ENCODE results near the gene SLC24A4.

Gene SLC24A4

DNA sequence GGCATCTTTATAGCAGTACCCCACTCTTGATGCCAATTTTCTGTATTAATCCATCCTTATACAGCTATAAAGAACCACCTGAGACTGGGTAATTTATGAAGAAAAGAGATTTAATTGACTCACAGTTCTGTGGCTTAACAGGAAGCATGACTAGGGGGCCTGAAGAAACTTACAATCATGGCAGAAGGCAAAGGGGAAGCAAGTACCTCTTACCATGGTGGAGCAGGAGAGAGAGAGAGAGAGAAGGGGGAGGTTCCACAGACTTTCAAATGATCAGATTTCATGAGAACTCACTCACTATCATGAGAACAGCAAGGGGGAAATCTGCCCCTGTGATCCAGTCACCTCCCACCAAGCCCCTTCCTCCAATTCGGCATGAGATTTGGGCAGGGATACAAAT, 84.4 kb downstream of the SLC24A4 start:
- no peak for DNase-seq

DNA sequence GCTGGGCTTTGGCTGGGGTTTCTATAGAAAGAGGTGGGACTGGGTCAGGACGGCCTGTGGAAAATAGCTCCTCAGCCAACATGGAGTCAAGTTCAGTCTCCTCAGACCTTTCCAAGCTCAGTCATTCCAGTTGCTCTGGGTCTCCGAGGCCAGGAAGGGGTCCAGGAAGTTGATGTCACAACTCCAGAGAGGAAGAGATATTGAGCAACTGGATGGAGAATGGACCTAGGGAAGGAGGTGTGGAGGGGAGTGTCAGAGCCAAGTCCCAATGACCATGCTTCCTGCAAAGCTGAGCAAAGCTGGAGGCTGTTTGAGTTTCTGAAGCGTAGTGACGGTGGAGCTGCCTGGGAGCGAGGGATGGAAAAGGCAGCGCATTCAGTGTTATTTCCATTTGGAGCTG, 86.1 kb downstream of the SLC24A4 start:
- DNase-seq, result peak; percentile 27

DNA sequence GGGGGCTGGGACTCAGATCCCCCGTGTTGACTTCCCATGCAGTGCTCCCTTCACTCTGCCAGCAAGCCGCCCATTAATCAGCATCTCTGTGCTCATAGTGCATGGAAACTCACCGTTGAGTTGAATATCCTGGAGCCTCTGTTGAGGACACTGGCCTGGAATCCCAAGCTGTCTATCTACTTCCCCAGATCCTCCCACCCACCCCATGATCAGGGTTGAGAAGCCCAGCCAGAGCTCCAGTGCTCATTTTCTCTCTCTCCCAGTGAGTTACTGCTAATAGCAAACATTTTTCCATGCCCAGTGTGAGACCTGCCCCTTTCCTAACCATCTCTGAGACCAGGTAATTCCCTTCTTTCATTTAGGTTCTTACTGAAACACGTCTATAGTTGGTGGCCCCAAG, 88.2 kb downstream of the SLC24A4 start:
- DNase-seq, result no peak

DNA sequence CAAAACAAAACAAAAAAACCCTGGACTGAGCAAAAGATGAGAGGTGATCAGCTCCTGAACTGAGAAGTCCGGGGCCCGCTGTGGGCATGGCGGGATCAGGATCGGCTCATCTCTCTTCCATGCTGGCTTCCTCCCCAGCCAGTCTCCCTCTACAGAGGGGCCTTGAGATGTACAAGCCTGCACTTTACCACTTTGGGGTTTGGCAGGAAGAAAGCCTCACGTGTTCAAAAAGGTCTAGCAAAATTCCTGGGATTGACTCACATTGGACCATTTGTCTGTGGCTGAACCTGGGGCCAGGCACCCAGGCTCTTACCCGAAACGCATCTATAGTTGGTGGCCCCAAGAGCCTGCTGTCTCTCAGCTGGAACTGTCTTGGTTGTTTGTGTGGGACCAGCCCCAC, 89.0 kb downstream of the SLC24A4 start:
- no peak for DNase-seq

DNA sequence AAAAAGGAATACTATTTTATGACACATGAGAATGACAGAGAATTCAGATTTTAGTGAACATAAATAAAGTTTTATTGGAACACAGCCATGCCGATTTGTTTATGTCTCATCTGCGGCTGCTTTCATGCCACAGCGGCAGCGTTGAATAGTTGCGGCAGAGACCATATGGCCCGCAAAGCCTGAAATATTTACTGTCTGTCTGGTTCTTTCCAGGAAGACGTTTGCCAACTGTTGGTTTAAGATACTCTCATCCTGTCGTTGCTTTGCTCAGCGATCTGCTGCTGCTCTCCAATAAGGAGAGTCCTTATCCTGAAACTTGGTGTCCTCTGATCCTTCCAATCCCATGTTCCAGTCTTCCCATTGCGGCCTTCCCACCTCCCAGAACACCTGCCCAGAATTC, 89.9 kb downstream of the SLC24A4 start:
- peak; percentile 65 for DNase-seq

DNA sequence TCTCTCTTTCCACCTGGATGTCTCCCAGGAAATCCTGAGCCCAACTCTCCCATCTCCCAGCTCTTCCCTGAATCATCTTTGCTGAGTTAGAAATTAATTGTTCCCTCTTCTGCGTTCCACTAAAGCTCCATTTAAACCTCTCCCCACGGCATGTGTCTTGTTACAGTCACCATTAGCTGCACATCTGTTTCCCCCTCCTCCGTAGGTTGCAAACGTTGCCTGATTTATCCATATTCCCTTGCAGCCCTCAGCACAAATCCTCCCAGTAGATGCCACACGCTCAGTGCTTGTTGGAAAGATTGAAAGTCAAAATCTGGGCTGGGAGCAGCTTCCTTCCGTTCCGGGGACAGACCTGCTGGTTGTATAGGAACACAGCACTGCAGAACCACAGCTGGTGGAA, 90.4 kb downstream of the SLC24A4 start:
- no peak for DNase-seq

DNA sequence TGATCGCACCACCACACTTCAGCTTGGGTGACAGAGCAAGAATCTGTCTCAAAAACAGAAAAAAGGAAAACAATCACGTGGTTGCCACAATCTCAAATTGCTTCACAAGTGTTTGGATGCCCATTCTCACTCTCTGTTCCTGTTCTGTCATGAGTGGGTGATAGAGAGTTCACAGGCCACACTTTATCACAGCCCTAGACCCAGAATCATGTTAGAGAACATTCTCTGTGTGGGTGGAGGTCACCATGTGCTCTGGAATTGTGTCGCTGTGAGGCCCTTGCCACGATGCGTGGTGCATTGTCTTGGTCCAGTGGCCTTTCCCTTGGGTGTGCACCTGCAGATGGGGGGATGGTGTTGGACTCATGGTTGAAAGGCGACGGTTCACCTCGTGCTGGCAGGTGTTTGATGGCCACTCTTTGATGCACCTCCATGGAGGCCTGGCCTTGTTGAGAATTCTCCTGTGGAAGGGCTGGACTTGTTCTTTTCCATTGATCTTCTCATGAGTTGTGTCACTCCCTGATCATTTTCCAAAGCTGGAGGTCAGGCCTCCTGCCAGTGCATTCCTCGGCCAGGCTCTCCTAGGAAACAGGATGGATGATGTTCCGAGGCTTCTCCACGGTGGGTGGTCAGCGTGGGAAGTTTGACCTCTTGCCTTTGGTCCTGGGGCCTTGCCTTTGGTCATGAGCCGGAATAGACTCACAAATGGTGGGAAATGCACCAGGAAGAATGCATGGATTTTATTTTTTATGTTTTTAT, 91.9 kb downstream of the SLC24A4 start:
- DNase-seq, result no peak

DNA sequence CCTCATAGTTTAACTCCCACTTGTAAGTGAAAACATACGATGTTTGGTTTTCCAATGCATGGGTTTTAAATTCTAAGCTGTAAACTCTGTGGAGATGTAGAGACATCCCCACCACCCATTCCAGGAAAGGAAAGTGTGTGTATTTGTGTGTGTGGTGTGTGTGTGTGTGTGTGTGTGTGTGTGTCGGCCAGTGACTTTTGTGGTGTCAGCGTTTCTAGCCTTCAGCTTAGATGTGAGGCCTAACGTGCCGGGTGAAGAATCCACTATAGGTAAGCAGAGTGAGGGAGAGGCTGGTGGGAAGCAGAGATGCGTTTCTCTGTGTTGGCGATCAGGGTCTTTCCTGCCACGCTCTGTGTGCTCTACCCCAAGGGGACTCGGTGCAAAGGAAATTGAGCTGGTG, 93.0 kb downstream of the SLC24A4 start:
- DNase-seq, result no peak

DNA sequence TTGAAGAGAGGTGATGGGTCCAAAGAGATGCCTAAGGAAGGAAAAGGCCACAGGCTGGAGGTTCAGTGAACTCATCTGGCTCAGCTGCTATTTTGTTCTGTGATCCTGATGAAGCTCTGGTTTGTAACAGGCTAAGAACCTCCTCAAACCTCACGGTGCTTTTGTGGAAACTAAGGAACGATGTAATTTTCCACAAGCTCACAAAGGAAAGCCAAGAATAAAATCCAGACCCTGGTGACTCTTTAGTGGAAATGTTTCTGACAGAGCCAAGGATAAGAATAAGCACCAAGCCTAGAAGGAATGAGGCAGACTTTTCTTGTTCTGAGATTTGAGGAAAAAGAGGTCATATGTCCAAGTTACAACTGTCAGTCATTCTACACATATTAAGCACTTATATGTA, 93.6 kb downstream of the SLC24A4 start:
- DNase-seq, result no peak

DNA sequence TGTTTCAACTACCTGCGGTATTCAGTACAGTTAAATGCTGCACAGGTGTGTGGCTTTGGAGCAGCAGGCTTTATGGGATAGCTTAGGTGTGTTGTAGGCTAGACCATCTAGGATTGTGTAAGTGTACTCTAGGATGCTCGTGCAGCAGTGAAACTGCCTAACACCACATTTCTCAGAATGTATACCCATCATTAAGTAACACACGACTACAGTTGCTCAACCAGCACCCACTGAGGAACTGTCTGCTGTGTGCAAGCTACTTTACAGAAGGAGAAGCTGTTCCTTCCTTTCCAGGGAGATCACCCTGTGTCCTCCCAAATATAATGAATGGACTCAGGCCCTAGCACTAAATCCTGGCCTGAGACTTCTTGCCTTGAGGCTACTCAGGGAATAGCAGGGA, 94.8 kb downstream of the SLC24A4 start:
- DNase-seq, result no peak

DNA sequence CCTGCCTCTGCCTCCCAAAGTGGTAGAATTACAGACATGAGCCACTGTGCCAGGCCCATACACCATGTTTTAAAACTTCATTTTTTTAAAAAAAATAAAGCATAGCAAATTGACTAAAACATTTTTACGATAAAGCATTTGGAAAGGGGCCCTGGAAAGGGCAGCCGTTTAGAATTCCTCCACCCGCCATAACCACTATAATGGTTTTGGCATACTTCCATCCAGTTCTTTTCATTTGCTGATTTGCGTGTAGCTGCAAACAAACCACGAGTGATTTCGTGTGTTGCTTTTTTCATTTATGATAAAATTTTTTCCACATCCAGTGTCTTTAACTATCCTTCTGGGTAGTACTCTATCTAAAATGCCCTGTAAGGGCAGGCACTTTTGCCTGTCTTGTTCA, 98.8 kb downstream of the SLC24A4 start:
- no peak for DNase-seq

DNA sequence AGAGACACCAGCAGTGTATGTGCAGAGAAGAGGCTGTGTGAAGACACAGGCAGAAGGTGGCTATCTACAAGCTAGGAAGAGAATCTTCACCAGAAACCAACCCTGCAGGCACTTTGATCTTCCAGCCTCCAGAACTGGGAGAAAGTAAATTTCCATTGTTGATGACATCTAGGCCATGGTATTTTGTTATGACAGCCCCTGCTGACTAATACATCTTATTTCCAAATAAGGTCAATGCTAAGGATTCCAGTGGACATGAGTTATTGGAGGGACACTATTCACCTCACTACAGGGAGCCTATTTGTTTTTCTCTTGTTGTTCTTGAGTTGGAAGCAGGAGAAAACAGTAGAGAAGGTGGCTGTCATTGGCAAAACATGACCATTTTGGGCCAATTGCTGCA, 102.1 kb downstream of the SLC24A4 start:
- DNase-seq, result peak; percentile 86

DNA sequence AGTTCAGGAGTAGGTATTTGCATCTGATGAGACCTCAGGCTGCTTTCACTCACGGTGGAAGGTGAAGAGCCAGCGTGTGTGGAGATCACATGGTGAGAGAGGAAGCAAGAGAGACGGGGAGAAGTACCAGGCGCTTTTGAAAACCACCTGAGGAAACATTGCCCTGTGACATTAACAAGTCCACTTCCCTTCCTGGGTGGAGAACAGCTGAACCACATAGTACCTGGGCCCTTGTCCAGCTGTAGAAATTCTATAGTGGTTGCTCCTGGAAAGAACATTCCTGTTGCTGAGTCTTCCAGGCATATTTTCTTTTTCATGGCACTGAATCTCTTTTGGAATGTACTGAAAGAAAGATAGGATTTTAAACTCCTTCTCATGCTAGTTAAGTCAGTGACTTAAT, 103.3 kb downstream of the SLC24A4 start:
- DNase-seq, result peak; percentile 14

DNA sequence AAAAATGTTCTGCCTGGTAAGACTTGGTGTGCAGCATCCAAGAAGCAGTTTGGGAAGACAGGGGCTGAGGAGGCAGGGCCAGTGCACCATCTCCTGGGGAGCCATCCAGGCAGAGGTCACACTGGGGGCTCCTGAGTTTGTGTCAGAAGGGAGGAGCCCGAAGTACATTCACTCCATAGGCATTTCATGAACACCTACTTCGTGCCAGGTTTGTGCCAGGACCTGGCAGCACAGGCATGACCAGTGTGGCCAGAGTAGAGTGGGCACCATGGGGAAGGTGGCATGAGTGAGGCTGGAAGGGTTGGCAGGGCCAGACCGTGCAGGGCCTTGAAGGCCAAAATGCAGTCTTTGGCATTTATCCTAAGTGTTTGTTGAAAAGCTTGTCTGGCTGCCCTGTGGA, 104.1 kb downstream of the SLC24A4 start:
- DNase-seq, result no peak

DNA sequence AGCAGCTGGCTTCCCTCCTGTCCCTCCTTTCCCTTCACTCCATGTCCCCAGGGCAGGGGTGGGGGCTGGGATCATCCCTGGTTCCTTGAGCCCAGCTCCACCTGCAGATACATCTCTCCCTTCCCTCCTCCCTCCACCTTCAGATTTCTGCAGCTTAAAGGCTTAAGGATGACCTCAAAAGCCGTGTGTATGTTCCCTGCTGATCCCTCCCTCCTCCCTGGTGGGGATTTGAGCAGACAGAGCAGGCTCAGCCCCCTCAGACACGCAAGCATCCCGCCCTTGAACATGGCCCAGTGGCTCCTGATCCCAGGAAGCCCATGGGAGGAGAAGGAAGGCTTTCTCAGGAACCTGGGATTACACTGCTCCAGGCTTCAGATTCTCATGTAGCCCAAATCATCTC, 107.7 kb downstream of the SLC24A4 start:
- no peak for DNase-seq

DNA sequence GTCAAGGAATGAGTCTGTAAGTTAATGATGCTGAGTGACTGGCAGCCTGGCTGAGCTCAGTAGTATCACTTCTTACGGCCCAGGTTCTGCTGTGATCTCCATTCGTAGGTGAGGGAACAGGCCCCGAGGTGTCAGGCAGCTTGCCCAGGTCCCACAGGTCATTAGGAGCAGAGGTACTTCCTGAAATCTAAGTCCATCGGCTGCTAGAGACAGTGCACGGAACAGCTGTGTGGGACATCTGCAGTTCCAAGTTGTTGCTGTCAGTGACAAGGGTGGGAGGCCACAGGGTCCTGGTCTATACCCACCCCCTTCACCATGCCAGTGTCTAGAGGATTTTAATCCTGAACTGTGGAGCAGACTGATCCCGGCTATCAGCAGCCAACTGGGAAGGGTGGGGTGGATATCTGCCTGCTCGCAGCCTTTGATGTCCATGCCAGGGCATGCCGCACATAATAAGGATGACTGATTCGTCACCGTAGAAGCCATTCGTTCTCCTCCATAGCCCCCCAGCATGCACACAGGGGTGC, 108.3 kb downstream of the SLC24A4 start:
- no peak for DNase-seq

DNA sequence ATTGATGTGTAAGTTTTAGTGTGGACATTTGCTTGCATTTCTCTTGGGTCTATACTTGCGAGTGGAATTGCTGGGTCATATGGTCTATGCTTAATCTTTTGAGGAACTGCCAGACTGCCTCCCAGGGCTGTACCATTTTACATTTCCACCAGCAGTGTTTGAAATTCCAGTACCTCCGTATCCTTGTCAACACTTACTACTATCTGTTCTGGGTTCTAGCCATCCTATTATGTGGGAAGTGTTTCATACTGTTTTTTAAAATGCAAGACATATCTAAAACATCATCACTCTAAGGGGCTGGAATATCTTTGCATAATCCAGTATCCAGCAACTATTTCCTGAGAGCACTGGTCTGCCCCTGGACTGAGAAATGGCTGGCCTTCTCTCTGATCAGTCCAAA, 110.4 kb downstream of the SLC24A4 start:
- DNase-seq, result no peak

DNA sequence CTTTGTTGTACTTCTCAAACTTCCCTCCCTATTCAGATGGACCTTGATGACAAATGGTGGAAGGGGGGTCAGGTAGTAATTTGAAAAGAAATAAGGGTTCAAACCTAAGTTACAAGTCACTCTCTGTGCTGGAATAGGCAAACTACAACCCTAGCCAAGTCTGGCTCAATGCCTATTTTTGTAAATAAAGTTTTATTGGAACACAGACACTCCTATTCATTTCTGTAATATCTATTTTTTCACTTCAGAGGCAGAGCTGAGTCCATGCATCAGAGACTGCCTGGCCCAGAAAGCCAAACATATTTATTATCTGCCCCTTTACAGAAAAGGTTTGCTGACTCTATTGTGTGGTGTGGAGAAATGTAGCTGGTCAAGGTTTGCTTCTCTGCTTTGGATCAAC, 112.2 kb downstream of the SLC24A4 start:
- no peak for DNase-seq

DNA sequence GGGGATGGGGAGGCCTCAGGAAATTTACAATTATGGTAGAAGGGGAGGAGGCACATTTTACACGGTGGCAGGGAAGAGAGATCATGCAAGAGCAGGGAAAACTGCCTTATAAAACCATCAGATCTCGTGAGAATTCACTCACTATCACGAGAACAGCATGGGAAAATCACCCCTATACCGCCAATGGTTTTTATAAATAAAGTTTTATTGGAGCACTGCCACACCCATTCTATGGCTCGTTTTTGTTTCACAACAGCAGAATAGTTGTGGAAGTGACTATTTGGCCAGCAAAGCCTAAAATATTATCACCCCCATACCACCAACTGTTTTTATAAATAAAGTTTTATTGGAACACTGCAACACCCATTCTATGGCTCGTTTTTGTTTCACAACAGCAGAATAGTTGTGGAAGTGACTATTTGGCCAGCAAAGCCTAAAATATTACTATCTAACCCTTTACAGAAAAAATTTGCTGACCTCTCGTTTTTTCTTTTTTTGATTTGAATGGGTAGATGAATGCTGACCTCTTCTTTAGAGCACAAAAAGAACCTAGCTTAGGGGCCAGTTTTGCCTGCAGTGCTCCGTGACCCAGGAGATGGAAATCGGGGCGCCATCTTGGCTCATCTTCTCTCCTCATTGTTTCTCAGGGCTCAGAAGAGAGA, 113.3 kb downstream of the SLC24A4 start:
- DNase-seq, result no peak

DNA sequence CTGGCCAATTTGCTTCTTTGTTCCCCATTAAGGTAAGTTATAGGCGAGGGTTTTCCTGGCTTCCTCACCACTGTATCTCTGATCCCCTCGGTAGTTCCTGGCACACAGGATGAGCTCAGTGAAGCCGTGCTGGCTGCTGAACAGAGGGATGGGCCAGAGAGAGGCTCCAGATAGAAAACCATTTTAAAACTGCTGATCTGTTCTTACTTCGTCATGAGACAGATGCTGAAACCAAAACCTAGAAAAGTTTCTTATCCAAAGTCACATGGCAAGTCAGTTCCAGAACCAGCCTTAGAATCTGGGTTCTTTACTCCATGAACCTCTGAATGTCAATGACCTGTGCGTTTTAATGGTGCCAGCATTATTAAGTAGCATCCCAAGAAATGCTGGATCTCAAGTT, 114.3 kb downstream of the SLC24A4 start:
- no peak for DNase-seq

DNA sequence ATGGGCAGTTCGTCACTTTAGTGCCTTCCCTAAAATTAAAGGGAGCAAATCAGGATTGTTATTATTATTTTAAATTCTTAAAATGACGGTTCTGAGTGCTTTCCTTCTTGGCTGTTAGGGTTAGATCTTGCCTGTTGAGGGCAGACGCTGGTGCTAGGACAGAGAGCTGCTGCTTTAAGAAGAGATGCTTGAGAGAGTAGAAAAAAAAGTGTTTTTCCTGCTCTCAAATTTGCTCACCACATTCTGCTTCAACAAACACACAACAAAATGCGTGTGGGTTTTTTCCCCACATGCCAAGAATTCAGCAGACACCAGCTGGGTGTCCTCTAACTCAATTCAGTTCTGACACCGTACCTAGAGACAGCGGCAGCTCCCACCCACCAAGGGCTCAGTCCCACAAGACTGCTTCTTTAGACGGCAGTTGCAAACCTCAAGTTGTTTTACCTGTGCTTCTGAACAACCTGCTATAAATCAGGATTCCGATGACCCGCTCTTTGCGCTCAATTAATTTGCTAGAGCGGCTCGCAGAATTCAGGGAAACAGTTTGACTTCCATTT, 114.8 kb downstream of the SLC24A4 start:
- no peak for DNase-seq

DNA sequence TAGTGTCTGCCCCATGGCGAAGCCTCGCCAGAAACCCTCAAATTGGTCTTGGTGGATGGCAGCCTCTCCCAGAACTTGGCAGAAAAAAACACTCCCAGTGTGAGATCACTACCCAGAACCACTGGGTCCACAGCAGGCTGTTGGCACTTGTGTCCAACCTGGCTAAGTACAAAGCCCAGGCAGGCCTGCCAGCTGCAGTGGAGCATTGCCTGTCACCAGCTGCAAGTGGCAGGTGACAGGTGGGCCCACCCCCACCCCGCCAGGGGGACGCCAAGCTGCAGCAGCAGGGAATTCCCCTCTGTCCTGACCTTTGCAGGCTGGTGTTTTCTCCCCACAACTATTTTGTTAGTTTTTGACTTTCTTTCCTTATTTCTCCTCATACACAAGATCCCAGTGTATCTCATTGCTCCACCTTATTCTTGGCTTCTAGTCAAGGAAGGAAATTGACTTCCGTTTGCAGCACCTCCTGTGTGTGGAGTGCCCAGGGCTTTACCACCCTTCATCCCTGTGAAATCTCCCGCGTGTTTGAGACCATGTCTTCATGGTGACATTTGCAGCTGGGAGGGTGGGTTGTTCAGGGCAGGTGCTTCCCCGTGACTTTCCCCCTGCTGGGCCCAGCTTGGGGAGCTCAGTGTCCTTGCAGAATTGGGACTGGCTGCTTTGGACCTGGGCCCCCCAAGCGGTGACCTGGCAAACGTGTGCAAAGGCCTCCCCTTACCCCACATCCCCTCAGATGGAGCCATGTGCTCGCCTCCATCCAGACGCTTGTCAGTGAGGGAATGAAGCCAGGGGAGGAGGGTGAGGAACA, 116.8 kb downstream of the SLC24A4 start:
- no peak for DNase-seq

DNA sequence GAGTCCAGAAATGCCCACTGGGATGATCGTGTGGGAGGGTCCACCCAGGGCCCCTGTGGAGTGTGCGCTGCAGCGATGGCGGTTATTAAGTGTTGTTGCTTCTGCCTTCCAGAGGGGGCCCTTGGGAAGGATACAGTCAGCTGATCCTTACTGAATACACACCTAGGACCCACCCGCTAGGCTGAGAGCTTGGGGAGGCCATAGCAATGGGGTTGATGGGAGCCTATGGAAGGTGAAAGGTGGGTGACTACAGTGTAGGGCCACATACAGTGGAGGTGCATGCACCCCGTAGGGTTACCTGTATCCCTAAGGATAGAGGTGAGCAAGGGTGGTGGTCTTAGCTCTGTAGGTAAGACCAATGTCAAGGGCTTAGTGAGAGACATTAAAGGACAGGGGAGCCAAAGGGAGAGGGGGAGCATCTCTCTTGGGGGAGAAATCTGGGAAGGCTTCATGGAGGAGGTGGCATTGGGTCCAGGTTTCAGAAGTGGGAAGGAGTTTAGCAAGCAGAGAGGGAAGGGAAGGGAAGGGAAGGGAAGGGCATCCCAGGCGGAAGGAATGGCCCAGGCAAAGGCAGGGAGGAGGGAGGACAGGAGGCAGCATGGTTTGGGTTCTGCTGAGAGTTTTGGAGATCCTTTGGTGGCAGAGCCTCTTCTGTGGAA, 117.5 kb downstream of the SLC24A4 start:
- no peak for DNase-seq

Data from HCEC 1CT (cell line).